ENCODE measurements around the gene CCNK.

The CCNK gene

GRCh38 chr14:99521176-99522024 lies 40.2 kb downstream of the CCNK start:
- DNase-seq = no peak

- no peak for DNase-seq
Measured at GRCh38 chr14:99522025-99522401, 40.8 kb downstream of the CCNK start.

- DNase-seq = no peak
Measured at GRCh38 chr14:99522457-99522891, 41.3 kb downstream of the CCNK start.

GRCh38 chr14:99522934-99523703 lies 41.9 kb downstream of the CCNK start:
- no peak for DNase-seq

- DNase-seq = no peak
Measured at GRCh38 chr14:99523704-99524055, 42.5 kb downstream of the CCNK start.

- no peak for DNase-seq
Measured at GRCh38 chr14:99524091-99524661, 43.0 kb downstream of the CCNK start.

GRCh38 chr14:99524804-99525698 lies 43.8 kb downstream of the CCNK start:
- DNase-seq = no peak

- DNase-seq = no peak
Measured at GRCh38 chr14:99525699-99526080, 44.5 kb downstream of the CCNK start.

- no peak for DNase-seq
Measured at GRCh38 chr14:99527026-99527425, 45.8 kb downstream of the CCNK start.

GRCh38 chr14:99527427-99528076 lies 46.3 kb downstream of the CCNK start:
- DNase-seq = no peak

GRCh38 chr14:99529899-99530298 lies 48.7 kb downstream of the CCNK start:
- no peak for DNase-seq

- DNase-seq = no peak
Measured at GRCh38 chr14:99530407-99531155, 49.4 kb downstream of the CCNK start.

GRCh38 chr14:99531251-99532096 lies 50.3 kb downstream of the CCNK start:
- no peak for DNase-seq

- DNase-seq = no peak
Measured at GRCh38 chr14:99532310-99532709, 51.1 kb downstream of the CCNK start.

- no peak for DNase-seq
Measured at GRCh38 chr14:99534333-99534732, 53.1 kb downstream of the CCNK start.

GRCh38 chr14:99534863-99535262 lies 53.7 kb downstream of the CCNK start:
- DNase-seq = no peak

GRCh38 chr14:99535448-99535847 lies 54.2 kb downstream of the CCNK start:
- no peak for DNase-seq

- DNase-seq = no peak
Measured at GRCh38 chr14:99535908-99536778, 54.9 kb downstream of the CCNK start.

- no peak for DNase-seq
Measured at GRCh38 chr14:99537399-99537798, 56.2 kb downstream of the CCNK start.

- DNase-seq = no peak
Measured at GRCh38 chr14:99538275-99538674, 57.1 kb downstream of the CCNK start.

All from stimulated activated CD4-positive, alpha-beta T cell treated with anti-CD3 and anti-CD28 coated beads, Interleukin-4, amount 100 ng/mL, for 24 hours (primary cell).